GM19238 (cell line): ENCODE measurements around the gene TSC22D2.

Experiments used
- DNase-seq: peaks from one replicate; pipeline ENCODE4 v3.0.0; 2011; ENCODE audit warnings: low spot score; ENCODE audit not compliant: insufficient read length

TSC22D2 gene

GRCh38 chr3:150385296-150386242 is 22.5 kb upstream of the TSC22D2 start:
- DNase-seq = peak; percentile 7

GRCh38 chr3:150388498-150389418 is 19.3 kb upstream of the TSC22D2 start:
- DNase-seq = no peak

- no peak for DNase-seq
Measured at GRCh38 chr3:150390087-150390486, 18.0 kb upstream of the TSC22D2 start.

- DNase-seq = no peak
Measured at GRCh38 chr3:150391161-150391560, 16.9 kb upstream of the TSC22D2 start.

GRCh38 chr3:150393745-150394144 is 14.4 kb upstream of the TSC22D2 start:
- DNase-seq = no peak

- no peak for DNase-seq
Measured at GRCh38 chr3:150394606-150395005, 13.5 kb upstream of the TSC22D2 start.

- no peak for DNase-seq
Measured at GRCh38 chr3:150396491-150396890, 11.6 kb upstream of the TSC22D2 start.

GRCh38 chr3:150396956-150397550 is 11.0 kb upstream of the TSC22D2 start:
- no peak for DNase-seq

- no peak for DNase-seq
Measured at GRCh38 chr3:150399060-150399459, 9.0 kb upstream of the TSC22D2 start.

GRCh38 chr3:150401285-150401684 is 6.8 kb upstream of the TSC22D2 start:
- DNase-seq = no peak

- DNase-seq = no peak
Measured at GRCh38 chr3:150402217-150402616, 5.9 kb upstream of the TSC22D2 start.

- no peak for DNase-seq
Measured at GRCh38 chr3:150404023-150404422, 4.1 kb upstream of the TSC22D2 start.

GRCh38 chr3:150407051-150407807 is 869 bp upstream of the TSC22D2 start:
- DNase-seq = no peak

GRCh38 chr3:150407808-150408220 is 284 bp upstream of the TSC22D2 start:
- no peak for DNase-seq

GRCh38 chr3:150409125-150409511 is 1.0 kb downstream of the TSC22D2 start:
- no peak for DNase-seq

GRCh38 chr3:150409512-150410310 is 1.6 kb downstream of the TSC22D2 start:
- DNase-seq = no peak

- no peak for DNase-seq
Measured at GRCh38 chr3:150410311-150411105, 2.4 kb downstream of the TSC22D2 start.

GRCh38 chr3:150411106-150411460 is 3.0 kb downstream of the TSC22D2 start:
- no peak for DNase-seq

- DNase-seq = no peak
Measured at GRCh38 chr3:150411546-150411945, 3.4 kb downstream of the TSC22D2 start.
